Panc1 (cell line): Measurements from ENCODE around the gene MYG1.

Experiments used
- POLR2AphosphoS5 ChIP-seq: IDR thresholded peaks from 2 replicates; pipeline ENCODE4 v1.6.1; 2012; ENCODE audit warnings: mild to moderate bottlenecking, low read depth, low read length, moderate library complexity
- SIN3A ChIP-seq: IDR thresholded peaks from 2 replicates; pipeline ENCODE4 v1.6.1; 2012; ENCODE audit warnings: low read depth, mild to moderate bottlenecking, low read length, moderate library complexity, borderline replicate concordance; ENCODE audit not compliant: insufficient read depth
- TCF7L2 ChIP-seq: IDR thresholded peaks from 2 replicates; pipeline ENCODE4 v1.6.1; 2011; ENCODE audit warnings: mild to moderate bottlenecking, low read depth, low read length, inconsistent platforms
- TF ChIP-seq, protein P1 (sequence below): fragments of 450-650 bp; IDR thresholded peaks from 2 replicates; pipeline ENCODE4 v1.5.1; 2017; ENCODE audit warnings: mild to moderate bottlenecking
- TF ChIP-seq, protein P2 (sequence below), 2 experiments: IDR thresholded peaks; 2 replicates each; pipeline ENCODE4 v1.6.1; 2011 to 2012; ENCODE audit warnings: low read depth in 2 of 2, control low read depth in 1 of 2, low read length in 1 of 2, mild to moderate bottlenecking in 1 of 2, moderate library complexity in 1 of 2; ENCODE audit not compliant: insufficient read depth in 1 of 2

GRCh38 chr12:53333845-53334244, 34.4 kb downstream of the MYG1 start:
- TF ChIP-seq, protein P1, sequence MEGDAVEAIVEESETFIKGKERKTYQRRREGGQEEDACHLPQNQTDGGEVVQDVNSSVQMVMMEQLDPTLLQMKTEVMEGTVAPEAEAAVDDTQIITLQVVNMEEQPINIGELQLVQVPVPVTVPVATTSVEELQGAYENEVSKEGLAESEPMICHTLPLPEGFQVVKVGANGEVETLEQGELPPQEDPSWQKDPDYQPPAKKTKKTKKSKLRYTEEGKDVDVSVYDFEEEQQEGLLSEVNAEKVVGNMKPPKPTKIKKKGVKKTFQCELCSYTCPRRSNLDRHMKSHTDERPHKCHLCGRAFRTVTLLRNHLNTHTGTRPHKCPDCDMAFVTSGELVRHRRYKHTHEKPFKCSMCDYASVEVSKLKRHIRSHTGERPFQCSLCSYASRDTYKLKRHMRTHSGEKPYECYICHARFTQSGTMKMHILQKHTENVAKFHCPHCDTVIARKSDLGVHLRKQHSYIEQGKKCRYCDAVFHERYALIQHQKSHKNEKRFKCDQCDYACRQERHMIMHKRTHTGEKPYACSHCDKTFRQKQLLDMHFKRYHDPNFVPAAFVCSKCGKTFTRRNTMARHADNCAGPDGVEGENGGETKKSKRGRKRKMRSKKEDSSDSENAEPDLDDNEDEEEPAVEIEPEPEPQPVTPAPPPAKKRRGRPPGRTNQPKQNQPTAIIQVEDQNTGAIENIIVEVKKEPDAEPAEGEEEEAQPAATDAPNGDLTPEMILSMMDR: no peak
- TF ChIP-seq SIN3A: no peak
- TF ChIP-seq POLR2AphosphoS5: no peak
- TF ChIP-seq, protein P2, sequence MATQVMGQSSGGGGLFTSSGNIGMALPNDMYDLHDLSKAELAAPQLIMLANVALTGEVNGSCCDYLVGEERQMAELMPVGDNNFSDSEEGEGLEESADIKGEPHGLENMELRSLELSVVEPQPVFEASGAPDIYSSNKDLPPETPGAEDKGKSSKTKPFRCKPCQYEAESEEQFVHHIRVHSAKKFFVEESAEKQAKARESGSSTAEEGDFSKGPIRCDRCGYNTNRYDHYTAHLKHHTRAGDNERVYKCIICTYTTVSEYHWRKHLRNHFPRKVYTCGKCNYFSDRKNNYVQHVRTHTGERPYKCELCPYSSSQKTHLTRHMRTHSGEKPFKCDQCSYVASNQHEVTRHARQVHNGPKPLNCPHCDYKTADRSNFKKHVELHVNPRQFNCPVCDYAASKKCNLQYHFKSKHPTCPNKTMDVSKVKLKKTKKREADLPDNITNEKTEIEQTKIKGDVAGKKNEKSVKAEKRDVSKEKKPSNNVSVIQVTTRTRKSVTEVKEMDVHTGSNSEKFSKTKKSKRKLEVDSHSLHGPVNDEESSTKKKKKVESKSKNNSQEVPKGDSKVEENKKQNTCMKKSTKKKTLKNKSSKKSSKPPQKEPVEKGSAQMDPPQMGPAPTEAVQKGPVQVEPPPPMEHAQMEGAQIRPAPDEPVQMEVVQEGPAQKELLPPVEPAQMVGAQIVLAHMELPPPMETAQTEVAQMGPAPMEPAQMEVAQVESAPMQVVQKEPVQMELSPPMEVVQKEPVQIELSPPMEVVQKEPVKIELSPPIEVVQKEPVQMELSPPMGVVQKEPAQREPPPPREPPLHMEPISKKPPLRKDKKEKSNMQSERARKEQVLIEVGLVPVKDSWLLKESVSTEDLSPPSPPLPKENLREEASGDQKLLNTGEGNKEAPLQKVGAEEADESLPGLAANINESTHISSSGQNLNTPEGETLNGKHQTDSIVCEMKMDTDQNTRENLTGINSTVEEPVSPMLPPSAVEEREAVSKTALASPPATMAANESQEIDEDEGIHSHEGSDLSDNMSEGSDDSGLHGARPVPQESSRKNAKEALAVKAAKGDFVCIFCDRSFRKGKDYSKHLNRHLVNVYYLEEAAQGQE (IDR thresholded peaks at IDR 0.05; ENCODE audit: insufficient read depth in 1 of 2, low read depth in 2 of 2, low read length in 1 of 2): no peak
- no peak for TF ChIP-seq TCF7L2
